Measurements from ENCODE around the gene ZNF500. TPM values are rescaled to one million over a fixed set of nuclear protein-coding genes. Genes with fewer than 3 reads are reported as not detected.

Gene ZNF500
- 5.2 and 6.5 TPM in 2 replicates for total RNA-seq

GRCh38 chr16:4766875-4767628 lies at the start of gene ZNF500:
ZNF500 (minus strand) TSS chr16:4767162; CDS start chr16:4765978, 1,184 bp downstream.

GRCh38 chr16:4801962-4802658 lies 35.1 kb upstream of the ZNF500 start, which contains the start of gene ROGDI:
ROGDI (minus strand) TSS chr16:4802633; CDS start chr16:4802571, 62 bp downstream.

GRCh38 chr16:4795181-4795827 lies 28.3 kb upstream of the ZNF500 start, which contains the start of gene SMIM22:
SMIM22 (plus strand) TSS chr16:4795369; CDS start chr16:4795735, 366 bp downstream.

GRCh38 chr16:4787627-4788482 lies 20.9 kb upstream of the ZNF500 start, which contains the start of gene SEPTIN12:
SEPTIN12 (minus strand) TSS chr16:4788345; CDS start chr16:4787645, 700 bp downstream.

DNA sequence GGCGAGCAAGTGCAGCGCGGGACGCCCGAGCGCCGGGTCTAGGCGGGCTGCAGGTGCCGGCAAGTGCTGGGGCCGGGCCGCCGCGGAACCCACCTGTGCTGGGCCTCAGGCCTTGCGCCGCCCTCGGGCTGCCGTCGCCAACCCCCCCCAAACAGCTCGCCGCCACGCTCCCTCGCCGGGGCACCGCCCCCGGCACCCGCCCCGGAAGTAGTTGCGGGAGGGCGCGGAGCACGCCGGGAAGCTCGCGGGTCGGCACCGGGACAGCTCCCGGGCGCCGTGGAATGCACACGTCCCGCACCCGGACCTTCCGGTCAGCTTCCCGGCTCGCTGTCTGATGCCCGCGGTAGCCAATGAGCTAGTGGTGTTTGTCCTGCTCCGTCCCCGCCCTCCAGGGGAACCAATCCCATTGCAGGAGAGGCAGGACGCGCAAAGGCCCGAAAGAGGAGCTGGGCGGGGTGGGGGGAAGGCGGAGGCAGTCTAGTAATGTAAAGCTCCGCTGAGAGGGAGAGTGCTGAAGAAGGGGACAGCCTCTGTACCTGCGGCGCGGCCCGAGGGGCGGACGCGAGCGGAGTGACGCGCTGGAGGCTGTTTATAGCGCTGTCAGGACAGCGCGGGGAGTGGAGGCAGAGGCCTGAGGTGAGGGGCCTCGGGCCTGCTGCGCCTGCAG lies 32.8 kb downstream of the ZNF500 start, which contains the start of the genes ANKS3 and DNAAF8:
Gene ANKS3 (minus strand): TSS at position 209 of the 667 bp plus-strand sequence. CDS start 4,122 bp downstream, outside the sequence.
Gene DNAAF8 (plus strand): TSS at position 475 of the 667 bp plus-strand sequence. CDS start 1,978 bp downstream, outside the sequence.

Other genes with a start within 250 kb of the ZNF500 start
- gene CDIP1, start 228.4 kb downstream of the ZNF500 start, total RNA-seq = 3.2 and 3.9 TPM in 2 replicates
- under 0.01 TPM in 1 of 2 replicates, not detected in the other for gene C16orf96, start 210.8 kb downstream of the ZNF500 start, total RNA-seq
- gene UBALD1, start 152.3 kb downstream of the ZNF500 start, total RNA-seq = 4.6 and 6.1 TPM in 2 replicates
- 13.4 and 19.9 TPM in 2 replicates for gene MGRN1, start 142.3 kb downstream of the ZNF500 start, total RNA-seq
- 25.0 and 30.5 TPM in 2 replicates for gene NUDT16L1, start 73.6 kb downstream of the ZNF500 start, total RNA-seq
- 12.9 and 13.1 TPM in 2 replicates for gene ANKS3, start 32.9 kb downstream of the ZNF500 start, total RNA-seq
- 0.17 and 0.33 TPM in 2 replicates for gene DNAAF8, start 32.6 kb downstream of the ZNF500 start, total RNA-seq
- gene SEPTIN12, start 21.2 kb upstream of the ZNF500 start, total RNA-seq = not detected in 2 replicates
- not detected in 2 replicates for gene SMIM22, start 28.2 kb upstream of the ZNF500 start, total RNA-seq
- gene ROGDI, start 35.5 kb upstream of the ZNF500 start, total RNA-seq = 26.6 and 26.9 TPM in 2 replicates
- 57.0 and 62.8 TPM in 2 replicates for gene GLYR1, start 80.1 kb upstream of the ZNF500 start, total RNA-seq
- 17.7 and 20.5 TPM in 2 replicates for gene UBN1, start 80.3 kb upstream of the ZNF500 start, total RNA-seq
- 2.5 and 3.2 TPM in 2 replicates for gene PPL, start 170.0 kb upstream of the ZNF500 start, total RNA-seq
- gene SEC14L5, start 191.2 kb upstream of the ZNF500 start, total RNA-seq = under 0.01 and 0.11 TPM in 2 replicates

All from dermis lymphatic vessel endothelial cell (primary cell).